Anterior cingulate cortex (tissue), 58 donors: ENCODE data around the gene EPHX1.
"Not testable (repeated sequence)": the region's sequence is repeated elsewhere in the genome, so short reads cannot be mapped to it uniquely, and the experiment has no call there.

Experiments used
- DNase-seq, 58 donors: peaks; one replicate each; lab custom pipeline; 2025; lab: John Stamatoyannopoulos, UW

Gene EPHX1

GRCh38 chr1:225809842-225810578, at the start of gene EPHX1:
EPHX1 (plus strand) TSS chr1:225810124; CDS start chr1:225828730, 18,606 bp downstream.
- peak; percentile 20 to 91 (median 78) for DNase-seq

DNA sequence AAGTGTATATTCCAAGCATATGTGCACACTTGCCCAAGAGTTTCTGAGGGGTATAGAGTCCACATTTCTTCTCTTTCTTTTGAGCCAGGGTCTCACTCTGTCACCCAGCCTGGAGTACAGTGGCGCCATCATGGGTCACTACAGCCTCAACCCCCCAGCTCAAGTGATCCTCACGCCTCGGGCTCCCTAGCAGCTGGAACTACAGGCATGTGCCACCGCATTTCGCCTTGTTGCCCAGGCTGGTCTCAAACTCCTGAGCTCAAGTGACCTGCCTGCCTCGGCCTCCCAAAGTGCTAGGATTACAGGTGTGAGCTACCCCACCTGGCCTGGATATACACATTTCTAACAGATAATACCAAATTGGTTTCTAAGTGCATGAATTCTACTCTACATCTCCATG, 49.4 kb upstream of the EPHX1 start:
- DNase-seq, result no peak

DNA sequence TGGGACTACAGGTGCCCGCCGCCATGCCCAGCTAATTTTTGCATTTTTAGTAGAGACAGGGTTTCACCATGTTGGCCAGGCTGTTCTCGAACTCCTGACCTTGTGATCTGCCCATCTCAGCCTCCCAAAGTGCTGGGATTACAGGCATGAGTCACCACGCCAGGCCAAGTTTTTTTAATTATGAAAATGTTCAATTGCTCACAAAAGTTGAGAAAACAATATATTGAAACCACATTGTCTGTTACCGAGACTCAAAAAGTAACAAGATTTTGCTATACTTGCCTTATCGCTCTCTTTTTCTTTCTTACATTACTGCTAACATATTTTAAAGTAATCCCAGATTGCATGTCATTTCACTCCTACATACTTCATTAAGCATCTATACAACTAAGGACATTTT, 48.5 kb upstream of the EPHX1 start:
- DNase-seq, result not testable (repeated sequence)

DNA sequence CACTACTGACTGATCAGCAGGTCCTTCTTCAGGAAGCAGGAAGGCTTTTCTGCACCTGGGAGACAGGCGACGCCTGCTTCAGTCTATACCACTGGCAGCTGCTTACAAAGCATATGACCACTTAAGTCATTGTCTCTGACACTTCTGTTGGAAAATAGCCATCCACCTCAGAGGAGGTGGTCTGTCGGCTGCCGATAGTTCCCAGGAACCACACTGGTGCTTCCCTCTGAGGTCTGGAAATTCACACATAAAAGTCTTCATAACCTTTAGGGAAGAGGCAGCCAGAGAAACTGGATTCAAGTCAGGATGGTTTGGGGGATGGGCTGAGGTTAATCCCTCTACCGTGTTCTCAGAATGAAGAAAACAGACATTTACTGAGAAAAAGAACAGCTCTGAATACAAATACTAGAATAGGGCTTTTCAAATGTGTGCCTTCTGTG, 47.9 kb upstream of the EPHX1 start:
- no peak for DNase-seq

- DNase-seq, result no peak
These were observed 47.5 kb upstream of the EPHX1 start for GRCh38 chr1:225762444-225762843.

DNA sequence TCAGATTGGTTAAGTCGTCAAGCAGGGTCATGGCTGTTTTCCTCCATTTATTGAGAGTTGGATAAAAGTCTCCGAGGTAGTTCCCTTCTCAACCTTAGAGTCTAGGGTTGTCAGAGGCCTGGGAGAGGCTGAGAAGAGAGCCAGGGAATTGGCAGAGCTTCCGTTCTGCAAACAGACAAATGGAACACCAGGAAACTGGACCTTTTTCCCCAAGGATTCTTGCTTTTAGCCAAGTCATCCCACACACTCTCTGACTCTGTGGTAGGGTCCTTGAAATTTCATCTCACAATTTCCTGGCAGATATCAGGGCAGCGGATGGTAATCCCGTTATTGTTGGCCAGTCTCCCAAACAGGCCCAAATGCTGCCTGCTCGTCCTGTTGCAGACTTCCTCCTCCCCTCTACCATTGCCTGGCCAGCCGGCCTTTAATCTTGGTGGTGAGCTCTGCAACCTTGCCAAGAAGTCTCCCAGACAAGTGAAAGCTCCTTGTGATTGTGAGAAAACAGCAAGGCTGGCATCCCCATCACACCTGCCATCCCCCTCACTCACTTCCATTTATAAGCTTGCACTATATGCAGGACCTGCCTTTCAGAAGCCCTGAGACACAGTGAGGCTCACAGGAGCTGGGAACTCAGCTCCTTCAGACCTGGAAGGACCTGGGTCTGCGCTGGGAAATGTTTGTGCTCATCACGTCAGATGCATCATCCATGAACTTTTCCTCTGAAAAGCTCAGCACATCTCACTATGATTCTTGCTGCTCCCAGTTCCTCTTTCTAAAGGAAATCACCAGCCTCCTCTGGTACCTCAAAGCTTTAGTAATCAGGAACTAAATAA, 46.0 kb upstream of the EPHX1 start:
- DNase-seq, result no peak

DNA sequence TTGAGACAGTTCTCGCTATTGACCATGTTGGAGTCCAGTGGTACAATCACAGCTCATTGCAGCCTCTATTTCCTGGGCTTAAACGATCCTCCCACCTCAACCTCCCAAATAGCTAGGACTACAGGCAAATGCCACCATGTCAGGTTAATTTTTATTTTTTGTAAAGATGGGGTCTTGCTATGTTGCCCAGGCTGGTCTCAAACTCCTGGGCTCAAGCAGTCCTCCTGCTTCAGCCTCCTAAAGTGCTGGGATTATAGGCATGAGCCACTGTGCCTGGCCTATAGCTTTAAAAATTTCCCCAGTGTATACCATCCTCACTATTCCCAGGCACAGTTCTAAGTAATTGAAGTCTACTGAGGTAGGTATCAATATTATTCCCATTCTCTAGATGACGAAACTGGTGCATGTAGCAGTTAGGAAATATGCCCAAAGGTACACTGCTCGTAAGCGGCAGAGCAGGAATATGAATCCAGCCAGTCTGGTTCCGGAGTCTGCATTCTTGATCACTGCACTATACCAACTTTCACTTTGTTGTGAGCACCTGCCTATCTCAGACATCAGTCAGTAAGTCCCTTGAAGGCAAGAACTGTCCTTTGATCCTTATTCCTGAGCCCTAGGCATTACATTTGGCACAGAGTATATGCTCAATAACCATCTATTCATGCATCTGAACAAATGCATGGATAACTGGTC, 43.8 kb upstream of the EPHX1 start:
- DNase-seq, result no peak

DNA sequence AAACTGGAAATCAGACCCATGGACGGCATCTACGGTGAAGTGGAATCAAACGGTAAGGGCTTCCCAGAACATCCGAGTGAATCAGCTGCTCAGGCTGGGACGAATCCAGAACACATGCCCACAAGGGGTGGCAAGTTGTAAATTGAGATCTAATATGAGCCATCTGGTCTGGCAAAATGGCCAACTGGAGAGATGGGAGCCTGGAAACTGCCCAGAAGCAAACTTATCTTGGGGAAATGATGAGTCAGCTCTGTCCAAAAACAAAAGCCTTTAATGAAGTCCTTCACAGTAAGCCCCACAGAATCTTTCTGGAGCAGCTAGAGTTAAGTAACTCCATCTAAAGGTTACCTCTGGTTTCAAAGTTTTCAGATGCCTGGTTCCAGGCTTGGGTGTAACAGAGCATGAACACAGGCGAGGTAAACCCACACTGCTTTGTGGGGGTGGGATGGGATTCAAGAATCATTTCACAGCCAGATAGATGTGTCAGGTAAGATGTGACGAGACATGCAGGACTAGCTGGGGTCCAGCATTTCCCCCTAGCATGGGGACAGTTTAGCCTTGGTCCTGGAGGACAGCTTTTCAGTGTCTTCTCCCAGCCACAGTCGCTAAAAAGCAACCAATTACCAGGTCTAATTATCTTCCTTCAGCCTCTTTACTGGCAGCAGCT, 42.8 kb upstream of the EPHX1 start:
- peak in 12 of 58 donors; percentile 12 to 63 (median 30) for DNase-seq

- DNase-seq, result peak in 8 of 58 donors; percentile 11 to 52 (median 28)
These were observed 42.0 kb upstream of the EPHX1 start for GRCh38 chr1:225767634-225768540.

DNA sequence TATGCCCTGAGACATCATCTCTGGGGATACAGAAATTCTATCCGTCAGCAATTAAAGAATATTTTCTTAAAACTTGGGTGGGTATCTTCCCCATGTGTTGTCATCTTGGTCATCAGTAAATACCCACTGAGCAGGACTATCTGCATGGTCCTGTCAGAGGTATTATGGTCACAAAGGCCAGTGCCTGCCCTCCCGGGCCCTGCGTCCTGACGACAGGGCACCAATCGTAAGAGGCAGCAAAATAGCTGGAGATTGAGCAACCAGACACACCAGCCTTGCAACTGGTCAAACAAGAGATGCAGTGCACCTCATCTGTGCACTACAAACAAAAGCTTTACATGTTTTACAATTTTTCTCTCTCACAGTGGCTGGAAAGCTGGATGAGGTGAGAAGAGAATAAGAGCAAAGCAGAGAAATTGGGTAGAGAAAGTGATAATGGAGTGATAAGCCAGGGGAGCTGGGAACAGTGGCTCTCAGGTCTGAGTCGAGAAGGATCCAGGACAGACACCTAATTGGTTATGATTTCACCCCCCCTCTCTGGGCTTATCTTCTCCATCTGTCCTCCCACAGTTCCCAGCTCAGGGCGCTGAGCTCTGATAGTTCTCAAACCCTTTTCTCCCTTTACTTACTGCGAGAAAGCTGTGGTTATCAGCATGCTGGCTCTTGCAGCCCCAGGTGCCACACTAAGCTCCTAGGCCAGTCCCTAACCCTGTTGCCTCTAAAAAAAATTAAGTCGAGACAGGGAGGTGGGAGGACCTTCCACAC, 41.1 kb upstream of the EPHX1 start:
- DNase-seq, result no peak

DNA sequence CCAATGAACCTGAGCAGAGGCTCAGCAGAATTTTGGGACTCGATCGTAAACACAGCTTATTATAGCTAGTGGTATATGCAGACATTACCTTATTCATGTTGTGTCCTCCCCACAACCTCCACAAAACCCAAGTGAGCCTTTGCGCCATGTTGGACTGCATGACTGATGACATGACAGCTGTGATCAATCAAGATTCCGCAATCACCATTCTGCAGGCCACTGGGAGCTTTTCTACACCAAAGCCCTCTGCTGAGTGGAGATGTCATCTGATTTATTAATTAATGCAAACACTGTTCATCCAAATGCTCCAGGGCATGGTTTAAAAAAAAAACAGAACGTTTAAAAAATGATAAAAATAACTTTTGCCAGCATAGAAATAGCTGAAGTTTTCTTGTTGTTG, 40.2 kb upstream of the EPHX1 start:
- DNase-seq, result no peak

GRCh38 chr1:225770561-225771248, 39.2 kb upstream of the EPHX1 start:
- DNase-seq, result peak in 10 of 58 donors; percentile 7 to 50 (median 30)

GRCh38 chr1:225771661-225772322, 38.1 kb upstream of the EPHX1 start:
- no peak for DNase-seq

GRCh38 chr1:225772323-225772768, 37.6 kb upstream of the EPHX1 start:
- peak in 54 of 58 donors; percentile 18 to 87 (median 66) for DNase-seq

- DNase-seq, result no peak
These were observed 37.1 kb upstream of the EPHX1 start for GRCh38 chr1:225772848-225773247.

GRCh38 chr1:225774281-225775147, 35.4 kb upstream of the EPHX1 start:
- no peak for DNase-seq
